ENCODE data around the gene SEMA6B. TPM values are rescaled to one million over a fixed set of nuclear protein-coding genes. Genes with fewer than 3 reads are reported as not detected.

The SEMA6B gene
- total and polyA plus RNA-seq, 7 experiments from 2014 or later, result 0.22 to 2.4 (median 2.1) TPM; not detected in 2

Other genes with a start within 250 kb of the SEMA6B start
- 10 to 100 TPM in 1 of 5 experiments, 1 to 10 TPM in 4; 2.6 to 11.8 (median 4.5) TPM for gene STAP2, start 220.9 kb downstream of the SEMA6B start, total RNA-seq
- 1 to 10 TPM; 2.4 to 4.9 TPM for gene STAP2, start 220.9 kb downstream of the SEMA6B start, polyA plus RNA-seq
- gene MPND, start 216.1 kb downstream of the SEMA6B start, total RNA-seq, result 10 to 100 TPM in 4 of 5 experiments, 1 to 10 TPM in 1; 9.5 to 24.4 (median 20.0) TPM
- 1 to 10 TPM; 4.0 to 6.7 TPM for gene MPND, start 216.1 kb downstream of the SEMA6B start, polyA plus RNA-seq
- gene SH3GL1, start 159.1 kb downstream of the SEMA6B start, total RNA-seq, result 10 to 100 TPM; 37.1 to 77.0 (median 38.6) TPM
- 10 to 100 TPM; 11.9 to 22.8 TPM for gene SH3GL1, start 159.1 kb downstream of the SEMA6B start, polyA plus RNA-seq
- gene CHAF1A, start 157.0 kb downstream of the SEMA6B start, total RNA-seq, result 10 to 100 TPM; 10.1 to 71.2 (median 14.1) TPM
- gene CHAF1A, start 157.0 kb downstream of the SEMA6B start, polyA plus RNA-seq, result 1 to 10 TPM; 3.2 to 5.5 TPM
- gene UBXN6, start 101.9 kb downstream of the SEMA6B start, total RNA-seq, result 10 to 100 TPM; 49.2 to 68.6 (median 53.1) TPM
- 1 to 10 TPM; 5.4 to 7.9 TPM for gene UBXN6, start 101.9 kb downstream of the SEMA6B start, polyA plus RNA-seq
- 10 to 100 TPM; 25.9 to 64.6 (median 34.6) TPM for gene HDGFL2, start 87.4 kb downstream of the SEMA6B start, total RNA-seq
- gene HDGFL2, start 87.4 kb downstream of the SEMA6B start, polyA plus RNA-seq, result 10 to 100 TPM; 14.0 to 31.5 TPM
- under 1 TPM in 3 of 5 experiments, not detected in 2; 0.11 to 0.24 (median 0.16) TPM for gene PLIN4, start 41.2 kb downstream of the SEMA6B start, total RNA-seq
- gene PLIN4, start 41.2 kb downstream of the SEMA6B start, polyA plus RNA-seq, result under 1 TPM; 0.08 to 0.11 TPM
- 1 to 10 TPM in 3 of 5 experiments, under 1 TPM in 1, not detected in 1; 0.24 to 1.9 (median 1.8) TPM for gene PLIN5, start 24.5 kb downstream of the SEMA6B start, total RNA-seq
- under 1 TPM; 0.34 to 0.55 TPM for gene PLIN5, start 24.5 kb downstream of the SEMA6B start, polyA plus RNA-seq
- 1 to 10 TPM in 1 of 5 experiments, under 1 TPM in 2, not detected in 2; 0.34 to 1.6 (median 0.66) TPM for gene LRG1, start 19.6 kb downstream of the SEMA6B start, total RNA-seq
- gene LRG1, start 19.6 kb downstream of the SEMA6B start, polyA plus RNA-seq, result under 1 TPM in 1 of 2 donors, not detected in 1; 0.06 TPM
- gene TNFAIP8L1, start 79.8 kb upstream of the SEMA6B start, total RNA-seq, result 10 to 100 TPM; 11.2 to 22.4 (median 20.6) TPM
- 10 to 100 TPM in 1 of 2 donors, 1 to 10 TPM in 1; 8.0 to 20.5 TPM for gene TNFAIP8L1, start 79.8 kb upstream of the SEMA6B start, polyA plus RNA-seq
- 10 to 100 TPM; 28.1 to 81.0 (median 32.1) TPM for gene MYDGF, start 110.7 kb upstream of the SEMA6B start, total RNA-seq
- gene MYDGF, start 110.7 kb upstream of the SEMA6B start, polyA plus RNA-seq, result 100 to 1,000 TPM; 101 to 105 TPM
- 10 to 100 TPM; 71.2 to 90.7 (median 81.4) TPM for gene DPP9, start 164.2 kb upstream of the SEMA6B start, total RNA-seq
- 10 to 100 TPM; 16.4 to 32.9 TPM for gene DPP9, start 164.2 kb upstream of the SEMA6B start, polyA plus RNA-seq
- 10 to 100 TPM; 10.2 to 17.2 (median 14.4) TPM for gene FEM1A, start 232.1 kb upstream of the SEMA6B start, total RNA-seq
- gene FEM1A, start 232.1 kb upstream of the SEMA6B start, polyA plus RNA-seq, result 1 to 10 TPM; 2.4 to 6.3 TPM

Data from naive thymus-derived CD4-positive, alpha-beta T cell (primary cell).